A673 (cell line): ENCODE data around the gene SEBOX.

Source experiments
- CTCF ChIP-seq: fragments of 300-800, 200-600 bp; sonication (generic); conservative IDR thresholded peaks from 2 replicates; pipeline ENCODE4 v1.5.1; 2017; ENCODE audit warnings: low read depth, mild to moderate bottlenecking, antibody characterized with exemption, low read length, moderate library complexity, mixed read lengths
- EZH2 ChIP-seq: fragments of 200-600 bp; sonication (generic); IDR thresholded peaks from 2 replicates; pipeline ENCODE4 v1.6.1; 2017; ENCODE audit warnings: borderline replicate concordance, low read depth, mild to moderate bottlenecking, mixed read lengths, antibody characterized with exemption, low read length; ENCODE audit not compliant: poor library complexity, severe bottlenecking

GRCh38 chr17:28405632-28406472 is 40.9 kb upstream of the SEBOX start, which contains the start of gene SLC46A1:
- TF ChIP-seq CTCF (no peak), EZH2 (no peak)
